Measurements from ENCODE around the gene C17orf75. TPM values are rescaled to one million over a fixed set of nuclear protein-coding genes. Genes with fewer than 3 reads are reported as not detected.

Gene C17orf75
- total RNA-seq, 1 donor from 2014 or later: 23.8 TPM

- no peak for DNase-seq
Observed at GRCh38 chr17:32303781-32304288, 38.1 kb downstream of the C17orf75 start.

DNA sequence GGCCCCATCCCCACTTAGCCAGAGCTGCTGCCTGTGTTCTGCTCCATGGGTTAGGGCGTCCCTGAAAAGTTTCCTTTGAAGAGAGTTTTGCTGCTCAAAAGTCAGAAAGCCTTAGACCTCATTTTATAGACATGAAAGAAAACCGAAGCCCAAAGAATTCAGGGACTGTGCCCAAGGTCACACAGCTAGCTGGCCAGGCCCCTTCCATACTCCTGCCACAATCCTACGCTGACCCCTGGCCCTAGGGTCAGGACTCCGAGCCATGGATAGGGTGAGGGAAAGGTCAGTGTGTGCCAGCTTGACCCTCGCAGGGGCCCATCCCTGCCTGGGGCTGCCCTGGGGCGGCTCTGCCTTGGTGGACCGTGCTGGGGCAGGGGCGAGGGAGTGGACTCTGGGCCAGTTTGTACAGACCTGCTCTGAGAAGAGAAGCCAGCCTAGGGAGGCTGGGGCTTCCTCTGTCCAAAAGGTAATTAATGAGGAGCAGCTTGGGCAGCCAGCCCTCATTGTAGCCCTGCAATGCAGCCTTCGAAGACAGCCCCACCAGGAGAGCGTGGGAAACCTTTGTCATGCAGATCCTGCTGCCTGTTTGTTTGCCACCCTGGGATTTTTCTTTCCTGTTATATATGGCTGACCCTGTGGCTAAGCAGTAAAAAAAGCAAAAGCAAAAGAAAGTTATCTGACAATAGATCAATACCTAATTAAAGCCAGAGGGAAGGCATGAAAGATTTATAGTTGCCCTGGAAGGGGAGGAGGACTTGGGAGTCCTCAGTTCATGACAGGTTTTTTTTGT is 38.9 kb downstream of the C17orf75 start:
- no peak for DNase-seq

GRCh38 chr17:32302037-32302436 is 39.9 kb downstream of the C17orf75 start:
- DNase-seq: no peak

- no peak for DNase-seq
Observed at GRCh38 chr17:32299580-32300164, 42.3 kb downstream of the C17orf75 start.

DNA sequence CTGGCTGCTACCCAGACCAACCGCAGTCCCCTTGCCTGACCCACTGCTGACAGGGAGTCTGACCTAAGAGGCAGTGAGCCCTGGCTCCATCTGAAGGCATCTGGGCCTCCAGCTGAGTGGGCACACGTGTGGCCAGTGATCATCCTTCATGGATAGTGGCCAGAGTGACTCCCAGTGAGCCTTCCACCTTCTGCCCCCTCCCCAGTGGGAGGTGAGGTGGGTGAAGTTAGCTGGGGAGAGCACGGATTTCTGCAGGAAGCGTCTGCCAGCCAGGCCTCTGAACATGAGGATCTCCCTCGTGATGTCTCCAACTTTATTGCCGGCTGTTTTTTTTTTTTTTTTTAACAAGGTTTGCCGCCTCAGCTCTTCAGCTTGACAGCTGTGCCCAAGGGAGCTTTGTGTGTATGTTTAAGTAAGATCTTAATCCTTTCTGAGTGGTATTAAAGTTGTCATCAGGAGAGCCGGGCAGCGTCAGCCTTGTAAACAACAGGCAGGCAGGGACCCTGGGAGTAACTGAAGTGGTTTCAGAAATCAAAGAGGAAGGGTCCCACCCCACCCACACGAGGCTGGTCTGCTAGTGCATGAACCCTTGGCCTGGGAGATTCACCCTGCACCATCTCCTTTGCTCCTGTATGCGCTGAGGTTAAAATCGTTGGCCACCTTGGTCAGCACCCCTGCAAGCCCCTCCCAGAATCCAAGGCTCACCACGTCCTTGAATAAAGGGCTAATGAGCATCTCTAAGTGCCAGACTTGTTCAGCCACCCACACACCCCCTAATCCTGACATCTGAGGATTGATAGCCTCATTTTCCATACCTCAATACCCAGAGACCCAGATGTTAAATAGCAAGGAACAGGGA is 43.0 kb downstream of the C17orf75 start:
- DNase-seq: peak; percentile 74

DNA sequence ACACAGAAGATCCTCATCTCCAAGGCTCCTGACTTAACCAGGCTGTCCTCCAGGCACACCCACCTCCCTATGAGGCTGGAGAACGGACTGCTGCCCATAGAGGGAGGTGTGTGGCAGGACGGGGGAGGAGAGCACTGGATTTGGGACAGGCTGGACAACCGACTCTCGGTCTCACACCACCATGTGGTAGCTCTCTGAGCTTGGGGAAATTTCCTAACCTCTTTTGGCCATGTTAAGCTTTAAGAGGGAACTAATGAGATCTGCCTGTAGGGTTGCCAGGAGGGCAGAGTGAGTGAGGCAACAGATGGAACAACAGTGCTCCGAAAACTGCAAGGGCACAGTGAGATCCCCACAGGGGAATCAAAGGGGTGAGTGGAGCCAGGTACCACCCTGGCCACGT is 43.7 kb downstream of the C17orf75 start:
- DNase-seq: no peak

GRCh38 chr17:32297860-32298259 is 44.1 kb downstream of the C17orf75 start:
- DNase-seq: no peak

DNA sequence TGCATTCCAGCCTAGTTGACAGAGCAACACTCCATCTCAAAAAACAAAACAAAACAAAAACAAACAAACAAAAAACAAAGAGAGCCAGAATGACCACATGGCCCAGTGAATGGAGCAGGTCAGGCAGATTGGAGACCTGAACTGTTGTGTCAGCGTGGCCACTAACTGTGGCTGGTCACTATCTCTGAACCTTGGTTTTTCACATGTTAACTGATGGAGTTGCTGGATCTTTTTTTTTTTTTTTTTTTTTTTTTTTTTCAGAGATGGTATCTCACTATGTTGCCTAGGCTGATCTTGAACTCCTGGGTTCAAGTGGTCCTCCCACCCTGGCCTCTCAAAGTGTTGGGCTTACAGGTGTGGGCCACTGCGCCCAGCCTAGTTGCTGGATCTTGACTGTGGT is 44.5 kb downstream of the C17orf75 start:
- DNase-seq: no peak

GRCh38 chr17:32292094-32292493 is 49.9 kb downstream of the C17orf75 start:
- DNase-seq: no peak

- no peak for DNase-seq
Observed at GRCh38 chr17:32289471-32290070, 52.4 kb downstream of the C17orf75 start.

GRCh38 chr17:32288615-32289014 is 53.4 kb downstream of the C17orf75 start:
- no peak for DNase-seq

- no peak for DNase-seq
Observed at GRCh38 chr17:32287804-32288511, 54.0 kb downstream of the C17orf75 start.

GRCh38 chr17:32286518-32286900 is 55.5 kb downstream of the C17orf75 start:
- DNase-seq: no peak

DNA sequence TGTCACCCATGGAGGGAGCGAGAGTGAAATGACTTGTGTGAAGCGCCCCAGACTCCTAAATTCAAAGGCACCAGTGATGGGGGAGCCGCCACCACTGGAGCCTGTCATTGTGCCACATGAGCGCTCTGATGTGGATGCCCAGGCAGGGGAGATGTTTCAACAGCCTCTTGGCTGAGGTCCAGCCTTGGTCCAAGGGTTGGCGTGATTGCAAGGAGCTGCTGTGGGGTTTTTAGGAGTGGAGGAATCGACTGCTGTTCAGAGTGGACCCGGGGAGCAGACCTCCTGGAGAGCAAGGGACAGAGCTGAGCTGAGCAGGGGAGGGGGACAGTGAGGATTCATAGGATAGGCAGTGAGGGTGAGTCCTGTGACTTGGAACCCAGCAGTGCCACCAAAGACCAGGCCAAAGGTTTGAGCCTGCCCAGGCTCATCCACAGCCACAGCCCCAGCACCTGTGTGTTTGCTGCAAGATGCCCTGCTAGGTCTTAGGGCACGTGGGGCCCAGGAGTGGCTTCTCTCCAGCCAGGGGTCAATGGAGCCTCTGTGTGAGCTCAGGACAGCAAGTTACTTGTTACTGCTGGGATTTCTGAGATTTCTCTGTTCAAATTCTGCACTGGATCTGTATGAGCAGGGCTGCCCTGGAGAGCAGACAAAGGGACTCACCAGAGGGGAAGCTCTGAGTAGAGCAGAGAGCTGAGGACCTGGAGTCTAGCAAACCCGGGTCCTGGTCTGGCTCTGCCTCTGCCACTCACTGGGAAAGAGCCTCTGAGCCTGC is 56.0 kb downstream of the C17orf75 start:
- no peak for DNase-seq

- DNase-seq: no peak
Observed at GRCh38 chr17:32285306-32285705, 56.7 kb downstream of the C17orf75 start.

- DNase-seq: no peak
Observed at GRCh38 chr17:32283745-32284201, 58.2 kb downstream of the C17orf75 start.

DNA sequence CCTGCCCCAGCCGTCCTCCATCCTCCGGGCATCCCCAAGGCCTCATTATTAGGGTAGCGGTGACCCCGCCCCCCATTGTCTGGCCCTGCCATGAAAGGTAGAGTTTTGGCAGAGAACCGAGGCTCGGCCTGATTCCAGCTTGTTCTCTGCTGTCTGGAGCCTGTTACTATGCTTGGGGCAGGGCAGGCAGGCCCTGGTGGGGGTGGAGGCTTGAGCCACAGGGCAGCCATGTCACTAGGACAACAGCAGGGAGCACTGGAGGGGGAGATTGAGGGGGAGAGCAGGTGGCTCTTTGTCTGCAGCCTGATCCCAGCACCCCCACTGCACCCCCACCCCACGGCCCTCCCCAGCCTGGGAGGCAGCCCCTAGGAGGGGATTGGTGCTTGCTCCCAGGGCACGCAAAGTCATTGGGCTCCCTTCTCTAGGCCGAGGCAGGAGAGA is 60.9 kb downstream of the C17orf75 start:
- no peak for DNase-seq

- DNase-seq: no peak
Observed at GRCh38 chr17:32279891-32280716, 61.9 kb downstream of the C17orf75 start.

GRCh38 chr17:32278815-32279214 is 63.2 kb downstream of the C17orf75 start:
- no peak for DNase-seq
